ENCODE measurements around the gene FOXL3.
"Not testable (repeated sequence)": the region's sequence is repeated elsewhere in the genome, so short reads cannot be mapped to it uniquely, and the experiment has no call there.

Gene FOXL3

DNA sequence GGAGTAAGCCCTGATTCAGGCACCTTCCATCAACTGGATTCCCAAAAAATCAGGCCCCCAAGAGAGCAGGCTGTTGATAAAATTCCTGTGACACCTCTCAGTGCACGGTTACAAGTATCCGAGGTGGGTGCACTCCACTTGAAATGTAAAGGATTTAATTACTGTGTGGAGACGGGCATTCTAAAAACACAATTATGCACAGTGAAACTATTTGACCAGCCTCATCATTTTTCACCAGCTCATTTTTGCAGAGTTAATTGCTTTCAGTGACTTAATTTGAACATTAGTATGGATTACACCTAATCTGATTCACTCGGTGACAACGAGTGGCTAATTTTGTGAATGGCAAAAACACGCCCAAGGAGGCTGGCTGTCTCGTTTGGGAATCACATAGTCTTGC lies 2.3 kb downstream of the FOXL3 start:
- no peak for DNase-seq

DNA sequence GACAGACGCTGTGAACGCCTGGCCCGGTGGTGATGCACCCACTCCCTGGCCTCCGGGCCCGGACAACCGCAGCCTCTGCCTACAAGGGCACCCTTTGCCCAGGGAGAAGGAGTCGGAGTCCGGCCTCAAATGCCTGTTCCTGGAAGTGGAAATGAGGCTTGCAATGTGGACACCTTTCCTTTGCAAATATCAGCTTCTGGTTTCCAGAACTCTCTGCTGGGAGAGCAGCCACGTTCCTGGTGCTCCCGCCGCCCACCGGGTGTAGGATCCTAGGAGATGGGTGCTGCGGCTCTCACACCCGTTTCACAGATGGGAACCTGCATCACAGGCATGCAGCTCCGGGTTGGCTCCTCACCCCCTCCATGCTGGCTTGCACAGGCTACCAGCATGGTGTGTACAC lies 2.9 kb downstream of the FOXL3 start:
- DNase-seq: no peak

DNA sequence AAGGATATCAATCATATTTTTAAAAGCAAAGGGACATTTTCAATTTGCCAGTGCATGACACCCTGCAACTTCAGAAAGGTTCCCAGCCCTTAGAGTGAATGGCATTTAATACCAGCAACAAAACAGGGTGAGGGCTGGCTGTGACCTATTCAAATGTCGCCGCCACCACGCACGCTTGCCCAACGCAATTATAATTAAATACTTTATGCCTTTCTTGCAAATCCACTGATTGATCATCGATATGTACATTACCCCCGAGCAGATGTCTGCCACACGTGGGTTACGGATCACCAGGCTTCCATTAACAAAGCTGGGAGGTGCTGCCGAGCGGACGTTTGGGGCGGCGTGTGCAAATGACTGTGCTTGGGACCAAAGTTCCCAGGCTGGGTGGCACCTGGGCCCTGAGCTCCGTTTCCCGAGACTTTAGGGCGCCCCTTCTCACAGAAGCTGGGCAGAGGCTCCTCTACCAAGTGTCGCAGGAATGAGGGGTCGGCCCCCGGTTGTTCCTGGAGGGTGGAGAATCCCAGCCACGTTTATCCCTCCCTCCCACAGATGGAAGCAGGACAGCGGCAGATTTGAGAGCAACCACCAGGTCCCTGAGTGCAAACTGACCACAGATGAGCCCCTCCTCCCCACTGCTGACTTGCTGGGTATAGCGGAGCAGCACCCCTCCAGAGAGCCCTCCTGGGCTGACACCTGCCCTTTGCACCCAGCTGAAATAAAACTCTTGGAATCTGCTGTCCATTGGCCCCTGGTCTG lies 3.9 kb downstream of the FOXL3 start:
- no peak for DNase-seq

DNA sequence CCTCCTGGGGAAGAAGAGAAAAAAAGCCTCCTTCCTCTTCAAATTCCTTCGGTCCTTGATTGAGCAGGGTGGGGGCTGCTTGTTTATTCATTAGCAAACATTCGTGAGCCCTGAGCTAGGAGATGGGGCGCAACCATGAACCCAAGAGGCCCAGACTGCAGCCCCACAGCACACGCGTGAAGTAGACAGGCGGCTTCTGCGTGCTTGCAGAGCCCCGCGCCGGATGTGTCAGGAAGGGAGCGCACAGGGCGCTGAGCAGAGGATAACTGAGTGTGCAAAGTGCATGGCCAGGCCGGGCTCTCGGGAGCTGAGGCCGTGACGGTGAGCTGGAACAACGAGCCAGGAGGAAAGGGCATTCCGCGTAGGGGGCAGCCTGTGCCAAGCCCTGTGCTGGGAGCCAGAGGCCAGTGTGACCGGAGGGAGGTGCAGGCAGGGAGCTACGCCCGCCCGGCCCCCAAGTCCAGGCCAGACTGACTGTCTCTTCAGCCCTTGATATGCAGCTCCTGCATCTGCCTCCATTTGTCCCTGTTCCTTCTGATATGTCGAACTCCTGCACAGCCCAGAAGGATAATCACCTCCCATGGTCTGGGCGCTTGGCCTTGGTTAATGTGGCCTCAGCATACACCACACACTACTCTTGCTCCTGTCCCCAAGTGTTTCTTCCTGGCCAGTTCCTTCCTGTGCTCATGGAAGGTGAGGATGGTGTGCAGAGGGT lies 4.6 kb downstream of the FOXL3 start:
- no peak for DNase-seq

DNA sequence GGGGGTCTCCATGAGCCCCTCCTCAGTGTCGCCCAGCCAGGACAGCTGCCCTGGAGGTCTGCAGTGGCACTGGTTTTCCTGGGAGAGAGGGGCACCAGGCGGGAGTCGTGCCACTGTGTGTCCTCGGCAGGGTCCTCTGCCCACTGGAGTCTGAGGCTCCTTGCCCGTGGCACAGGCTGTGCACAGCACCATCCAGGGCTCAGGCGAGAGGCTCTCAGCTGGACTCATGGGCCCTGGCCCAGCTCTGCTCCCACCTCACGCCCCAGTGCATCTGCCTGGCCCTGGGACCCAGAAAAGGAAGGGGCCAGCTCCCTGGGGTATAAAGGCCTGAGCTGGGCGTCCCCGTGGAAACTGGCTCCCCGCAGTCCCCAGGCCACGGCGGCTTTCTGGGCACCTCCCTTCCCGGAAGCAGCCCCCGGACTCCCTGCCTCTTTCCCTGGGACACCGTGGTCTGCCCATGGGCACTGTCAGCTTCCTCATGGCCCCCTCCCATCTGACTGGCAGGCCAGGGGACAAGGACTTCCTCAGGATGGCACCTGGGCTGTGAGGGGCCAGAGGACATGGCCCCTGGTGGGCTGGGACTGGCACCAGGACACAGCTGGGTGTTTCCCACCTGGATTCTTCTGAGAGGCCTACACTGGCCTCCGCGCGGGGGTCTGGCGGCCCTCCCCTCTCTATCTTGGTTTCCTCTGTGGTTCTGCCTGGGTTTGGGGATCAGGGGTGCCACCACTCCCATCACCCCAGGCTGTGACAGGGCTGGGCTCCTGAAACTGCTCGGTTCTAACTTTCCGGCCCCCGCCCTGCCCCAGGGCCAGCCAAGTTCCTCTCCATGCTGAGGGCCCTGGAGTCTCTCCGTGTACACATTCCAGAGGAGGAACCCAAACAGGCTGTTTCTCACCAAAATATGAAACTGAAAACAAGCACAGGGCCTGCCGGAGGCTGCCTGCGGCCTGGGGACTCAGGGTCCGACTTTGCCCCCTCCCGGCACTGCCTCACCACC lies 5.5 kb downstream of the FOXL3 start:
- DNase-seq: no peak

DNA sequence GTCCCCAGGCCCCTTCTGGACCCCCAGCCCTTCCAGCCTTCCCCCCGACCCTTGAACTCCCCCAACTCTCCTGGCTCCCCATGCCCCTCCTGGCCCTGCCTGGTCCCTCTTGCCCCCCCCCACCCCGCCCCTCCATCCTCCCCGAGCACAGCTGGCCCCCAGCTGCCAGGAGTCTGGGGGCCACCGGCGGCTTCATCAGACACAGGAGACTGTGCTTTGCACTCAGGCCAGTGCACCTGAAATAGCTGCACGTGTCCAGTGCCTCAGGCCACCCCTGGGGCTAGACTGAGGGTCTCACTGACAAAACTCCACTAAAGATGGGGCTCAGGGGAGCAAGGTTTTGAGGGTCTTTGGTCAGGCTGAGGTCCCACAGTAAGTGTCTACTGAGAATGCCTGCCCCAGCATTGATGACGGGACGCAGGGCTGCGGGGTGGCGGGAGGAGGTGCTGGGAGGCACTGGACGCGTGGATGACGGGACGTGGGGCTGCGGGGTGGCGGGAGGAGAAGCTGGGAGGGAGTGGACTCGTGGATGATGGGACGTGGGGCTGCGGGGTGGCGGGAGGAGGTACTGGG lies 6.5 kb downstream of the FOXL3 start:
- DNase-seq: no peak

DNA sequence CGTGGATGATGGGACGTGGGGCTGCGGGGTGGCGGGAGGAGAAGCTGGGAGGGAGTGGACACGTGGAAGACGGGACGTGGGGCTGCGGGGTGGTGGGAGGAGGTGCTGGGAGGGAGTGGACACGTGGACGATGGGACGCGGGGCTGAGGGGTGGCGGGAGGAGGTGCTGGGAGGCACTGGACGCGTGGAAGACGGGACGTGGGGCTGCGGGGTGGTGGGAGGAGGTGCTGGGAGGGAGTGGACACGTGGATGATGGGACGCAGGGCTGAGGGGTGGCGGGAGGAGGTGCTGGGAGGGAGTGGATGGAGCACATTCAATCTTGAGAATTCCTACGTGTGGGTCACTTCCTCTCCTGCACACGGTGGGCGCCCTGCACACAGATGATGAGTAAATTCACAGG lies 7.2 kb downstream of the FOXL3 start:
- DNase-seq: not testable (repeated sequence)

DNA sequence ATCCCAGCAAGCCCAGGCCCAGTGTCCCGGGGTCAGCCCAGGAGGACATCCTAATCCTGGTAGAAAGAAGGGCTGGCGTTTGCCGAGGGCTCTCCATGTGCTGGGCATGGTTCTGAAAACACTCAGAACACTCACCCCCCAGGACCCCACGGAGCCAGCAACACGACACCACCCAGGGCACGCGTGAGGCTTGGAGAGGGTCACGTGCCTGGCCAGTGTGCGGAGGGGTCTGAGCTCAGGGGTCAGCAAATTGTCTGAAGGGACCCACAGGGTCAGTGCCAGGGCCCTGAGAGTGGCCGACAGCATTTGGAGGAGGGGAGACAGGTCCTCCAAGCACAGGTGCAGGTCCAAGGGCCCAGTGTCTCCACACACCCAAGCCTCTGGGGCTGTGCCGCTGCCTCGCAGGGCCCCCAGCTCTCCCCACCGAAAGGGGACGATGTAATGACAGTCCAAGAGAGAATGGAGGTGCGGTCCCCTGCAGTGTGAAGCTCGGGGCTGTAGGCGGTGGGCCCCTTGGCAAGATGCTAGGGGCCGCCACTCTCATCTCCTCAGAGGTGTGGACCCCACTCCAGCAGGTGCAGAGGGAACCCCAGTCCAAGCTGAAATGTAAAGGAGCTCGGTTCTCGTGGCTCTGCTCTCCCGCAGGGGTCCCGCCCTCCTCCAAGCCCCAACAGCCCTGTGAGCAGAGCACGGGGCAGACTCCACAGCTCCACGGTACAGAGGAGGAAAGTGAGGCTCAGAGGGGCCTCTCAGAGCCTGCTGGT lies 7.8 kb downstream of the FOXL3 start:
- no peak for DNase-seq

DNA sequence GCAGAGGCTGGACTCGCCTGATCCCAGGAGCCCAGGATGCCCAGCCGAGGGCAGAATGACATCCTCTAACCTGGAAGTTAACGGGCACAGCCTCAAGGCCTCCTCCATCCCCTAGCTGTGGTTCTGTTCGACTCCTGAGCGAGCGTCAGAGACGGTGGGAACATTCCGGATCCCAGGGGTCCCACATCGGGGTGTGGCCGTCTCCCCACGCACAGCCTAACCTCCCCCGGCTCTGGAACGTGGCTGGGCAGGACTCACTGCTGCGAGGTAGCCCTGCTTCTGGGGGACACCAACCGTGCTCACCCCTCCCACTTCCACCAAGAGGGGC lies 8.4 kb downstream of the FOXL3 start:
- DNase-seq: no peak

DNA sequence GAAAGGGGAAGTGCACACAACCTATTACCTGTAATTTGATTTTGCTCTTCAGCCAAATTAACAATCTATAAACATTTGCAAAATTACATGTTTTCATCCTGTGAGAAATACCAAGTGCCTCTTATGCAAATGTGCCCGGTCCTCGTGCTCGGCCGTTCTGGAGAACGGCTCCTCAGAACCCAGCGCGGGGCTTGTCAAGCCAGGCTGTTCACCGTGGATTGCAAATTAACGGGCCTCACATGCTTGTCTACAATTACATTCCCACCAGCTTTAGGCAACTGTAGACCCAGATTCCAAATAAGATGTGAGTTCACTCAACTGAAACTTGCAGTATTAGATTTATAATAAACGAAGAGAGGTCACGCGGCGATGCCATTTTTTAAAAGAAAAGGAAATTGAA lies 8.8 kb downstream of the FOXL3 start:
- DNase-seq: no peak

DNA sequence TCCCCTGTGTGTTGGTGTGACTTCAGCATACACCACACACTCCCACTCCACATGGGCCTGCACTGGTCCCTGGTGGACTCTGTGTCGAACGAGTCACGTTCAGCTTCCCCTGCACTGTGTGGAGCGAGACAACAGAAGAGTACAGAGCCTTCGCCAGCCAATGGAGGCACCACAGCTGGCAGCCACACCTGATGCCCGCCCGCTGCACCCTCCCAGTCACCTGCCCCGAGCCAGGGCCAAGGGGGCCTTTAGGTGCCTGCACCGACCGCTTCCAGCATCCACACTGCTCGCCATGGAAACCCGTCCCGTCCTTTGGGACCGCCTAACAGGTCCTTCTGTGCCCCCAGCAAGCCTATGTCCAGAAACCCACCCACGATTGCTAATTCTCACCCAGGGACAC lies 9.2 kb downstream of the FOXL3 start:
- DNase-seq: no peak

DNA sequence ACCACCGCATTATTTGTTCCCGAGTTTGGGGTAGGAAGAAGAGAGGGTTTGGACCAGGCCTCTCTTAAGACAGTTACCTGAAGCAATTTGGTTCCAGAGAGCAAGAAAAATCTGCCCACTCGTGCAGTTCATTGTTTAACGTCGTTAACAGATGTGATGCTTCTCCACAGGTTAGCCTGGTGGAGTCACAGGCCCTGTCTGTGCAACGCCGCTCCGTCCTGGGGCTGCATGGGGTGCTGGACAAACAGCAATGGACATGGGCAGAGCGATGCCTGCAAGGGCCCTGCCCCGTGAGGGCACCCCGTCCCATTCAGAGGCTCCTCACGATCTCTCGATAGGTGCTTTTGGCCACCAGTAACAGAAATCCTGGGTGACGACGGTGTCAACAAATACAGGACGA lies 9.7 kb downstream of the FOXL3 start:
- no peak for DNase-seq

DNA sequence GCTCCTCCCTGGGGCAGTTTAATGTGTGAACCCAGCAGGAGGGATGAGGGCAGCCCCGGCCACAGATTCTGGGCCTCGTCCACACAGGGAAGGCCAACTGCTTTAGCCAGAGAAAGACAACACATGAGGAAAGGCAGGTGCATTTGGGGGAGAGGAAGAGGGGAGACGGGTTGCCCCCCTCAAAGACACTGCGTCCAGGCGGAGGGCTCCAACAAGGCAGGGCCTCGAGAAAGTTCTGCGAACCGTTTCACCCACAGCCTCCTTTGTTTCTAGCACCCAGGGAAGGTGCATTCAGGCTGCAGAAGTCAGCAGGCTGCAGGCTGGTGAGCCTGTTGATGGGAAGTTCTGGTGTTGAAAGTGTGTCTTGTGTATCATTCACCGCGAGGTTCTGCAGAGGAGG lies 10.1 kb downstream of the FOXL3 start:
- no peak for DNase-seq

DNA sequence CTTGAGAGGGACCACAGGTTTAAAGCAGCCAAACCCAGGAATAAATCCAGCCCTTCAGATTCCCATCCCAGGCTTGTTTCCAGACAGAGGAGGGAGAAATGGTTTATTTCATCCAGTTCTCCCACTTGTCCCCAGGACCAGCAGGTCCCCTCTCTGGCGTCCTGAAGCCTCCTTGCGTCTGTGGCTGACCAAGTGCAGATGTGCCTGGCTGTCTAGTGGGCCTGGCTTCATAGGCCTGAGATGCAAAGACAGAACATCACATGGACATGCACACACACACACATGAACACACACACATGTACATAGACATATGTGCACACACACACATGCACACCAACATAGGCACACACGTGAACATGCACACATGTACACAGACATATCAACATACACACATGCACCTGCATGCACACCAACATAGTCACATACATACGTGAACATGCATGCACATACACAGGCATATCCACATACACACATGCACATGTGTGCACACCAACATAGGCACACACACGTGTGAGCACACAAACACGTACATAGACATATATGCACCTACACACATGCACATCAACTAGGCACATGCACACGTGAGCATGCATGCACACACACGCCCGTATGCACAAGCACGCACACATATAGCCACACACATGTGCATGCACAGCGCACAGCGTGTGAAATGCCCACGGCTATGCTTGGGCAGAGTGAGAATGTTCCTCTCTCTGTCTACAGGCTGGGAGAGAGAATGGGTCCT lies 10.7 kb downstream of the FOXL3 start:
- no peak for DNase-seq

DNA sequence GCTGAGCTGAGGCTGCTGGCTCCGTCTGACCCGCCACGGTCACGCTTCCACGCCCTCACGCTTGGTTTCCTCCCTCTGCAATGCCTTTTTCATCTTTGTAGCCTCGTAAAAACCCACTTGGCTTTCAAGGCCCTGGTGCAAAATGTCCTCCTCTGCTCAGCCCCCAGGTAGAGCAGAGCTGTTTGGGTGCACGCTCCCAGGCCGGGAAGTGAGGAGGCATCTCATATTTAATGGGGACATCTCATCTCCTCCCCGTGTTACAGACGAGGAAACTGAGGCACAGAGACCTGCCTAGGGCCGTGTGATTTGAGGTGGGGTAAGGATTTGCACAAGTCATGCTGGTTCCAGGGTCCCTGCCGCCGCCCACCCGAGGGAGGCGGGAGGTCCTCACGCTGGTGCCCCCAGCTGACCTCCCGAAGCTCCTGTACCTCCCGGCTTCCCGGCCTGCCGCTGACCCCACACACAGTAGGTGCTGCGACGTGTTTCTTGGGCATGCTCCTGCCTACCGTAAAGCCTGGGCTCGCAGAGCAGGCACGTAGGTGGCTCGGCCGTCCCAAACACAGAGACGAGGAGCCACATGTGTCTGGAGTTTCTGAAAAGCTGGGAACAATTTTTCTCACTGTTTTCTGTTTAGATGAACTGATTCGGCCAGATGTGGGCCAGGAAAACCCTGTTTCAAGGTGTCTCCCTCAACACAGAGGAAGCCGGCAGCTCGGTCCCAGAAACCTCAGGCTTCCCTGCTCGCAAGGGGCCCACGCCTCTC lies 11.5 kb downstream of the FOXL3 start:
- no peak for DNase-seq

DNA sequence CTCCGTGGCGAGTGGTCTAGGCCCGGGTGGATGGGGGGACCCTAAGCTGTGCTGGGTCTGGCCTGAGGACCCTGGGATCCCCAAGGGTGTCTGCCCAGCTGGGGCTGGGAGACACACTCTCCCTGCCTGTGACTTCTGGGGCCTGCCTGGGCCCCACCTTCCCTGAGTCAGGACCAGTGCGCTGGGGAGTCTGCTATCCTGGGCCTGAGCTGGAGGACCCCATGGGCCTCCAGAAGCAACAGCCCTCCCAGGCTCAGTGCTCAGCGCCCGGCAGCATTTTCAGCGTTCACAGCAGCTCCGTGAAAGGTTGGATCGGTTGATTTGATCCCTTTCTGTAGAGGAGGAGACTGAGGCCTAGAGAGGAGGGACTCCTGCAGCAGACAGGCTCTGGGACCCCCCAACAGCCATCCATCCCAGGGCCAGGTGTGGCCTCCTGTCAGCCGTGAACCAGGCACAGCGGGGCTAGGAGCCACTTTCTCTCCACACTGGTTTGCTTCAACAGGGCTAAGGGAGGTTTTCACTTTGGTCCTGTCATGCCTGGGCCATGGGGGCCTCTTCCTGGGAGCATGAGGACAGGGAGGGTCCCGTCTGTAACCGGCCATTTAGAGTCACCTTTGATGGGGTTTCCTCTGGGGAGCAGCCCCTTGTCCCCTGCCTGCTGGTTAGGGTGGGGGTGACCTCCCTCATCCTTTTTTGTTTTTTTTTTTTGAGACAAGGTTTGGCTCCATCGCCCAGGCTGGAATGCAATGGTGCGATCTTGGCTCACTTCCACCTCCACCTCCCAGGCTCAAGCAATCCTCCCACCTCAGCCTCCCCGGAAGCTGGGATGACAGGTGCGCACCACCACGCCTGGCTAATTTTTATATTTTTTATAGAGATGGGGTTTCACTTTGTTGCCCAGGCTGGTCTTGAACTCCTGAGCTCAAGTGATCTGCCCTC lies 12.4 kb downstream of the FOXL3 start:
- no peak for DNase-seq

DNA sequence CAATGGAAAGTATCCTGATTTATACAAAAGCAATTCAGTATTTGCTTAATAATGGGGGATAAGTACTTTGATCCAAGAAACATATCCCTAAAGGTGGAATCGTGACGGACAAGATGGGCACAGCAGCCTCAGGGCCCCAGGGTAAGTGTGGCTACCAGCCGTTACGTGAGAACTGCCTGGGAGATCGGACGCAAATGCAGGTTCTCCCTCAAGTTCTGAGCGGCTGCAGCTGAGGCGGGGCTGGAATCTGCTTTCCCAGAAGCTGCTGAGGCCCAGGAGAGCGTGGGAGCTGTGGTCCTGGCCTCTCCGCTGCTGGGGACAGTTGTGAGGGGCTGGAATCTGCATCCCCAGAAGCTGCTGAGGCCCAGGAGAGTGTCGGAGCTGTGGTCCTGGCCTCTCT lies 13.5 kb downstream of the FOXL3 start:
- no peak for DNase-seq

DNA sequence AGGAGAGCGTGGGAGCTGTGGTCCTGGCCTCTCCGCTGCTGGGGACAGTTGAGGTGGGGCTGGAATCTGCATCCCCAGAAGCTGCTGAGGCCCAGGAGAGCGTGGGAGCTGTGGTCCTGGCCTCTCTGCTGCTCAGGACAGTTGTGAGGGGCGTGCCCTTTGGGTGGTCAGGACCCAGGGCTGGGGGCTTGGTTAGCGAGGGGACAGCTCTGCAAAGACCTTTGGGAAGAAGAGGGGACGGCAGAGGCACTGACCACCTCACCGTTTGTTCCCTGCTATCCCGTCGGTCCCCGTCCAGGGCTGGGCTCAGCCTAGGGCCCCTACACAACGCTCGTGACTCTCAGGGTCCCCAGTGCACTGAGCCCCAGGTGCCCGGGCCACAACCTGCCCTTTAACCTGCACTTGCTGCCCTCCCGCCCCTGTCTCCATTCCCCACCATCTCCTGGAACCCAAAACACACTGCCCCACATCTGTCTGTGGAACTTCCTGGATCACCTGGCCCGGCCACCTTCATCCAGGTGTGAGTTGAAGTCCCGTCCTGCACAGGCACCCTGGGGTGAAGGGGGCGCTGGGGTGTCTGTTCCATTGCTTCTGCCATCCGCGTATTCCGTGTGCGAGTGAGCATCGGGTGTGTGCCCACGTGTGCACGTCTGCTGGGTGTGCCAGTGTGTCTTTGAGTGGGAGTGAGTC lies 14.1 kb downstream of the FOXL3 start:
- no peak for DNase-seq

Data from NCI-H1694 treated with DMSO at 0.1 percent for 48 hours (cell line).